IMR-90 (cell line): ENCODE results near the gene EMD. TPM values are rescaled to one million over a fixed set of nuclear protein-coding genes. Genes with fewer than 3 reads are reported as not detected.

Experiments
- ATAC-seq: fragments of 200-7000 bp; cut with Tn5 transposase; 2 replicates; pipeline ENCODE4 v1.9.1; 2020; ENCODE audit warnings: low read depth, mild to moderate bottlenecking, moderate library complexity
- BruUV-seq: library from RNA; stranded (reverse); fragments of 400-500 nt; replicated peaks from 2 replicates; lab custom pipeline; 2021; lab: Mats Ljungman, UMichigan
- CTCF ChIA-PET: fragments of 300-600 bp; formaldehyde crosslinking; extraction: SDS; loops from one replicate; lab custom pipeline; 2021; ENCODE audit warnings: antibody characterized with exemption; lab: Yijun Ruan, JAX
- POLR2A ChIA-PET: fragments of 300-600 bp; sonication (Branson Sonifier 250); formaldehyde crosslinking; loops from one replicate; lab custom pipeline; 2022; ENCODE audit warnings: antibody characterized with exemption; ENCODE audit not compliant: unreplicated experiment; lab: Charles Lee
- DNase-seq: peaks from one replicate; pipeline ENCODE4 v3.0.0; 2013
- H2AFZ ChIP-seq: replicated peaks from 2 replicates; pipeline ENCODE3; 2013; ENCODE audit warnings: low read length, mild to moderate bottlenecking; ENCODE audit not compliant: poor library complexity
- H2AK5ac ChIP-seq: 2 replicates; pipeline ENCODE4 v1.6.1; 2013; ENCODE audit warnings: low read depth, low read length, inconsistent platforms
- H2AK9ac ChIP-seq: replicated peaks from 2 replicates; pipeline ENCODE3; 2013; ENCODE audit warnings: mild to moderate bottlenecking, low read depth, low read length, moderate library complexity; ENCODE audit not compliant: poor library complexity
- H2BK120ac ChIP-seq: 2 replicates; pipeline ENCODE4 v1.6.1; 2013; ENCODE audit warnings: low read depth, low read length, inconsistent platforms
- H2BK15ac ChIP-seq: 3 replicates; pipeline ENCODE4 v1.6.1; 2013; ENCODE audit warnings: low read depth, low read length, inconsistent platforms
- H2BK20ac ChIP-seq: 2 replicates; pipeline ENCODE4 v1.6.1; 2013; ENCODE audit warnings: low read depth, mild to moderate bottlenecking, inconsistent platforms, low read length, moderate library complexity
- H2BK5ac ChIP-seq: 2 replicates; pipeline ENCODE4 v1.6.1; 2013; ENCODE audit warnings: mild to moderate bottlenecking, low read depth, low read length, inconsistent platforms; ENCODE audit not compliant: poor library complexity, severe bottlenecking
- H3K14ac ChIP-seq: replicated peaks from 2 replicates; pipeline ENCODE4 v1.6.1; 2013; ENCODE audit warnings: low read depth, low read length, inconsistent platforms
- H3K18ac ChIP-seq: 2 replicates; pipeline ENCODE4 v1.6.1; 2013; ENCODE audit warnings: low read depth, low read length, control low read depth
- H3K23ac ChIP-seq: 2 replicates; pipeline ENCODE4 v1.6.1; 2013; ENCODE audit warnings: low read depth, low read length, inconsistent platforms
- H3K27ac ChIP-seq: 2 replicates; pipeline ENCODE4 v1.5.1; 2013; ENCODE audit warnings: mild to moderate bottlenecking, control low read depth, low read length; ENCODE audit not compliant: insufficient read depth
- H3K27me3 ChIP-seq: 2 replicates; pipeline ENCODE4 v1.6.1; 2013; ENCODE audit warnings: low read length; ENCODE audit not compliant: control insufficient read depth, insufficient read depth
- H3K36me3 ChIP-seq: 2 replicates; pipeline ENCODE4 v1.6.1; 2013; ENCODE audit warnings: low read length, mixed read lengths; ENCODE audit not compliant: control insufficient read depth, insufficient read depth
- H3K4ac ChIP-seq: 2 replicates; pipeline ENCODE4 v1.6.1; 2013; ENCODE audit warnings: low read depth, low read length, inconsistent platforms
- H3K4me1 ChIP-seq: 2 replicates; pipeline ENCODE4 v1.6.1; 2013; ENCODE audit warnings: low read length, mixed read lengths; ENCODE audit not compliant: control insufficient read depth, insufficient read depth
- H3K4me2 ChIP-seq: 2 replicates; pipeline ENCODE4 v1.6.1; 2013; ENCODE audit warnings: low read depth, mild to moderate bottlenecking, control low read depth, low read length, moderate library complexity
- H3K4me3 ChIP-seq: 2 replicates; pipeline ENCODE4 v1.5.1; 2013; ENCODE audit warnings: low read depth, mild to moderate bottlenecking, control low read depth, low read length, moderate library complexity; ENCODE audit not compliant: insufficient read depth
- H3K56ac ChIP-seq: 2 replicates; pipeline ENCODE4 v1.6.1; 2013; ENCODE audit warnings: low read length, inconsistent platforms; ENCODE audit not compliant: insufficient read depth; ENCODE audit errors: extremely low read depth
- H3K79me1 ChIP-seq, 2 experiments: 2 replicates each; pipeline ENCODE4 v1.6.1; 2013; ENCODE audit warnings: low read length in 2 of 2, inconsistent platforms in 1 of 2, low read depth in 1 of 2
- H3K9ac ChIP-seq: 2 replicates; pipeline ENCODE4 v1.6.1; 2013; ENCODE audit warnings: low read depth, low read length, control low read depth
- H3K9me1 ChIP-seq: 2 replicates; pipeline ENCODE4 v1.6.1; 2013; ENCODE audit warnings: low read length, inconsistent platforms; ENCODE audit not compliant: insufficient read depth
- H3K9me3 ChIP-seq: 2 replicates; pipeline ENCODE4 v1.6.1; 2013; ENCODE audit warnings: low read length; ENCODE audit not compliant: control insufficient read depth, insufficient read depth
- H4K20me1 ChIP-seq: 2 replicates; pipeline ENCODE4 v1.6.1; 2013; ENCODE audit warnings: low read length, inconsistent platforms; ENCODE audit not compliant: insufficient read depth
- H4K5ac ChIP-seq: 2 replicates; pipeline ENCODE4 v1.6.1; 2013; ENCODE audit warnings: mild to moderate bottlenecking, low read depth, low read length, control low read depth
- H4K8ac ChIP-seq, 2 experiments: 2 replicates each; pipeline ENCODE4 v1.6.1; 2013; ENCODE audit warnings: low read depth in 2 of 2, low read length in 2 of 2, control low read depth in 1 of 2, inconsistent platforms in 1 of 2
- H4K91ac ChIP-seq: 2 replicates; pipeline ENCODE4 v1.6.1; 2013; ENCODE audit warnings: low read depth, low read length, inconsistent platforms; ENCODE audit not compliant: insufficient read depth
- CEBPB ChIP-seq: IDR thresholded peaks from 2 replicates; pipeline ENCODE4 v1.6.1; 2012; ENCODE audit warnings: low read depth, low read length, improper control_type of control experiment
- MAZ ChIP-seq: IDR thresholded peaks from 2 replicates; pipeline ENCODE4 v1.6.1; 2012; ENCODE audit warnings: low read depth, mild to moderate bottlenecking, low read length, improper control_type of control experiment, moderate library complexity, borderline replicate concordance
- MXI1 ChIP-seq: IDR thresholded peaks from 2 replicates; pipeline ENCODE4 v1.6.1; 2012; ENCODE audit warnings: low read depth, mild to moderate bottlenecking, low read length, moderate library complexity, borderline replicate concordance
- USF2 ChIP-seq: fragments of 150-350 bp; IDR thresholded peaks from 2 replicates; pipeline ENCODE4 v1.6.1; 2017; ENCODE audit warnings: mild to moderate bottlenecking, antibody characterized with exemption, low read length, low read depth
- WGBS, 2 experiments: methylation state at CpG; one replicate each; pipeline versions ENCODE4 v1.1.5 to v1.1.7; 2013; ENCODE audit warnings: missing lambda C conversion rate in 2 of 2; ENCODE audit not compliant: insufficient read length in 1 of 2; ENCODE audit errors: extremely low coverage in 2 of 2; 5-methylcytosine and 5-hydroxymethylcytosine counted together
- dilution Hi-C: fragments of 300-500 bp; cut with HindIII; formaldehyde crosslinking; loops from one replicate; pipeline ENCODE4 v1.14.3; 2018; ENCODE audit warnings: low sequenced_read_pairs; ENCODE audit not compliant: unreplicated experiment
- in situ Hi-C: fragments of 300-500 bp; cut with MboI; formaldehyde crosslinking; loops from 3 replicates; pipeline ENCODE4 v1.14.3; 2019; ENCODE audit warnings: low sequenced_read_pairs, inconsistent platforms, mixed read lengths
- intact Hi-C: fragments of 100-400 bp; cut with micrococcal nuclease; formaldehyde crosslinking; loops from 2 replicates; pipeline ENCODE4 v1.10.0; 2022
- polyA plus RNA-seq, 3 experiments: library from polyadenylated mRNA; depleted of rRNA; stranded (reverse); fragments of >200 nt; gene quantifications; 2 replicates each; pipeline ENCODE4 v1.2.3, GENCODE V29; 2012; ENCODE audit warnings: low replicate concordance in 1 of 3
- total RNA-seq: library from RNA; depleted of rRNA; stranded (reverse); fragments of >200 nt; gene quantifications from 2 replicates; pipeline ENCODE4 v1.2.3, GENCODE V29; 2012

Gene EMD
- total and polyA plus RNA-seq, 2 of the 4 experiments (the other 2 are of a cell fraction): 9.9 to 80.6 TPM

GRCh38 chrX:154365997-154366665 lies 13.0 kb upstream of the EMD start:
- in situ Hi-C loops (no loop called here), intact Hi-C loops (no loop called here), dilution Hi-C loops (no loop called here)
- Histone ChIP-seq H2BK15ac (no peak overlapping the region), H3K23ac (no peak overlapping the region), H4K20me1 (peaks cover 96% of the 10 kb centered on the region), H3K4me3 (no peak overlapping the region), H3K36me3 (peaks cover 80% of the 10 kb centered on the region), H3K56ac (no peak overlapping the region), H3K27me3 (no peaks in the 10 kb centered on the region), H3K27ac (peak overlapping the region; percentile 10), H3K9ac (peak overlapping the region; percentile 11; the same call in 1 of the 2 replicates), H3K4me1 (peaks cover 7% of the 10 kb centered on the region), H3K4ac (no peak overlapping the region), H3K18ac (no peak overlapping the region), H2BK120ac (no peak overlapping the region), H2AK9ac (peak overlapping the region; percentile 26), H2AK5ac (no peak overlapping the region), H2BK20ac (no peak overlapping the region), H4K91ac (no peak overlapping the region), H3K9me1 (no peaks in the 10 kb centered on the region; the same call in 1 of the 2 replicates), H3K4me2 (no peak overlapping the region; the same call in 1 of the 2 replicates), H2AFZ (peak overlapping the region; percentile 8), H4K8ac (no peak overlapping the region), H3K79me1 (peaks cover 0 to 24% of the 10 kb centered on the region in 2 experiments; a peak in 1 of 4 replicates), H4K5ac (no peak overlapping the region), H3K9me3 (no peaks in the 10 kb centered on the region), H2BK5ac (no peak overlapping the region), H3K14ac (no peak overlapping the region)
- DNase-seq (no peak), ATAC-seq (no peak)
- ChIA-PET CTCF (no interaction called here), POLR2A (no interaction called here)
- no peak for TF ChIP-seq USF2
- TF ChIP-seq MAZ: no peak
- TF ChIP-seq CEBPB: no peak
- no peak for TF ChIP-seq MXI1
- 90% methylated on average over 15 of the region's 32 CpGs; no CpG with 5 or more reads in 1 of the 2 experiments for WGBS, 2 experiments
- BruUV-seq: TSS peak; percentile 17
